GM12878 (cell line): ENCODE measurements around the gene HADH. TPM values are rescaled to one million over a fixed set of nuclear protein-coding genes. Genes with fewer than 3 reads are reported as not detected.

Experiments used
- ATAC-seq: fragments of 200-7000 bp; cut with Tn5 transposase; 3 replicates; pipeline ENCODE4 v1.9.1; 2020; ENCODE audit warnings: mild to moderate bottlenecking, moderate library complexity
- BruUV-seq: library from RNA; stranded (reverse); fragments of 400-500 nt; replicated peaks from 2 replicates; lab custom pipeline; 2021; lab: Mats Ljungman, UMichigan
- CTCF ChIA-PET: fragments of 300-600 bp; sonication (Branson Sonifier 250); formaldehyde crosslinking; extraction: SDS; loops from one replicate; lab custom pipeline; 2021; ENCODE audit warnings: inconsistent platforms; lab: Yijun Ruan, JAX
- POLR2A ChIA-PET: fragments of 350-600 bp; formaldehyde crosslinking; extraction: SDS; loops from one replicate; lab custom pipeline; 2021; ENCODE audit warnings: inconsistent platforms; lab: Charles Lee
- RAD21 ChIA-PET: fragments of 300-600 bp; sonication (Branson Sonifier 250); formaldehyde crosslinking; loops from one replicate; lab custom pipeline; 2023; ENCODE audit warnings: antibody characterized with exemption; ENCODE audit not compliant: unreplicated experiment; lab: Charles Lee
- SMC1A ChIA-PET: fragments of 300-600 bp; sonication (Branson Sonifier 250); formaldehyde crosslinking; loops from one replicate; lab custom pipeline; 2023; ENCODE audit not compliant: unreplicated experiment, uncharacterized antibody; lab: Charles Lee
- DNase-seq: peaks from one replicate; pipeline ENCODE4 v3.0.0-alpha.2; 2011; ENCODE audit warnings: low read depth, low spot score
- FAIRE-seq: peaks from 3 replicates; lab custom pipeline; 2011; peaks lifted over from hg19 to GRCh38; lab: Jason Lieb, UNC
- H2AFZ ChIP-seq: 2 replicates; pipeline ENCODE4 v1.6.0; 2011; ENCODE audit warnings: low read depth, low read length, control low read depth; ENCODE audit not compliant: control insufficient read depth
- H3K27ac ChIP-seq: 2 replicates; pipeline ENCODE4 v1.5.1; 2011; ENCODE audit warnings: control low read depth; ENCODE audit not compliant: control insufficient read depth, insufficient read depth
- H3K27me3 ChIP-seq, 2 experiments: replicated peaks in 1 of 2; 2 replicates each; pipeline versions ENCODE4 v1.6.0 to v1.6.1; 2011; ENCODE audit warnings: low read length in 1 of 2; ENCODE audit not compliant: control insufficient read depth in 2 of 2, insufficient read depth in 2 of 2
- H3K36me3 ChIP-seq, 2 experiments: 2 replicates each; pipeline ENCODE4 v1.5.1; 2011; ENCODE audit warnings: low read length in 1 of 2; ENCODE audit not compliant: control insufficient read depth in 2 of 2, insufficient read depth in 2 of 2
- H3K4me1 ChIP-seq: 2 replicates; pipeline ENCODE4 v1.6.1; 2011; ENCODE audit warnings: mild to moderate bottlenecking, low read length, moderate library complexity, mixed read lengths; ENCODE audit not compliant: control insufficient read depth, insufficient read depth
- H3K4me2 ChIP-seq: 2 replicates; pipeline ENCODE4 v1.6.0; 2011; ENCODE audit warnings: control low read depth; ENCODE audit not compliant: control insufficient read depth, insufficient read depth
- H3K4me3 ChIP-seq: fragments of 200-600 bp; sonication (generic); 2 replicates; pipeline ENCODE4 v1.5.1; 2016
- H3K79me2 ChIP-seq: 2 replicates; pipeline ENCODE4 v1.6.0; 2011; ENCODE audit warnings: low read length; ENCODE audit not compliant: control insufficient read depth, insufficient read depth
- H3K9ac ChIP-seq: 2 replicates; pipeline ENCODE4 v1.8.0; 2011; ENCODE audit warnings: low read length, control low read depth, mixed read lengths; ENCODE audit not compliant: control insufficient read depth, insufficient read depth
- H3K9me3 ChIP-seq: replicated peaks from 3 replicates; pipeline ENCODE4 v1.5.1; 2011; ENCODE audit warnings: mild to moderate bottlenecking, low read length; ENCODE audit not compliant: control insufficient read depth, insufficient read depth
- H4K20me1 ChIP-seq: 2 replicates; pipeline ENCODE4 v1.6.0; 2011; ENCODE audit not compliant: control insufficient read depth, insufficient read depth
- ASH2L ChIP-seq: fragments of 300-600, 200-600 bp; sonication (generic); IDR thresholded peaks from 2 replicates; pipeline ENCODE4 v1.6.1; 2017; ENCODE audit warnings: low read depth, mild to moderate bottlenecking, borderline replicate concordance
- BRCA1 ChIP-seq: IDR thresholded peaks from 2 replicates; pipeline ENCODE4 v1.6.1; 2011; ENCODE audit warnings: low read depth, low read length, improper control_type of control experiment
- CBX5 ChIP-seq: sonication (generic); IDR thresholded peaks from 2 replicates; pipeline ENCODE4 v1.6.1; 2016; ENCODE audit warnings: low read depth, moderate library complexity, mild to moderate bottlenecking, inconsistent platforms
- CEBPB ChIP-seq, 2 experiments: fragments of 150-350 bp in 1 of 2; IDR thresholded peaks; 2 replicates each; pipeline ENCODE4 v1.6.1; 2012 to 2014; ENCODE audit warnings: low read depth in 2 of 2, low read length in 2 of 2, borderline replicate concordance in 1 of 2, inconsistent platforms in 1 of 2
- CHD1 ChIP-seq: IDR thresholded peaks from 2 replicates; pipeline ENCODE4 v1.6.1; 2012; ENCODE audit warnings: low read depth, low read length, improper control_type of control experiment
- FOS ChIP-seq: IDR thresholded peaks from 3 replicates; pipeline ENCODE4 v1.6.1; 2011; ENCODE audit warnings: borderline replicate concordance; ENCODE audit not compliant: insufficient read length; ENCODE audit errors: extremely low read depth
- GATAD2B ChIP-seq: fragments of 450-650 bp; conservative IDR thresholded peaks from 2 replicates; pipeline ENCODE4 v1.6.1; 2017; ENCODE audit warnings: low read depth, mild to moderate bottlenecking, moderate library complexity
- JUND ChIP-seq: IDR thresholded peaks from 2 replicates; pipeline ENCODE4 v1.6.1; 2012; ENCODE audit warnings: low read depth, mild to moderate bottlenecking, low read length, improper control_type of control experiment, moderate library complexity
- LARP7 ChIP-seq: fragments of 450-650 bp; IDR thresholded peaks from 2 replicates; pipeline ENCODE4 v1.6.1; 2017; ENCODE audit warnings: mild to moderate bottlenecking
- MTA3 ChIP-seq: IDR thresholded peaks from 2 replicates; pipeline ENCODE4 v1.6.1; 2012; ENCODE audit warnings: low read length, inconsistent platforms, borderline replicate concordance
- NBN ChIP-seq: fragments of 450-650 bp; IDR thresholded peaks from 2 replicates; pipeline ENCODE4 v1.6.1; 2016
- NFXL1 ChIP-seq: fragments of 450-650 bp; IDR thresholded peaks from 2 replicates; pipeline ENCODE4 v1.6.1; 2017; ENCODE audit warnings: antibody characterized with exemption, mild to moderate bottlenecking, borderline replicate concordance
- NR2C1 ChIP-seq: fragments of 450-650 bp; IDR thresholded peaks from 2 replicates; pipeline ENCODE4 v1.6.1; 2017; ENCODE audit warnings: antibody characterized with exemption, mild to moderate bottlenecking, moderate library complexity
- NRF1 ChIP-seq: conservative IDR thresholded peaks from 2 replicates; pipeline ENCODE4 v1.6.1; 2011; ENCODE audit warnings: mild to moderate bottlenecking, low read depth, low read length, improper control_type of control experiment
- POLR2A ChIP-seq: IDR thresholded peaks from 2 replicates; pipeline ENCODE4 v1.6.1; 2011; ENCODE audit warnings: low read depth, mild to moderate bottlenecking, low read length
- SIN3A ChIP-seq: IDR thresholded peaks from 2 replicates; pipeline ENCODE4 v1.6.1; 2012; ENCODE audit warnings: low read depth, low read length, improper control_type of control experiment
- SIX5 ChIP-seq: IDR thresholded peaks from 2 replicates; pipeline ENCODE4 v1.6.1; 2011; ENCODE audit warnings: mild to moderate bottlenecking, low read depth, low read length, moderate library complexity; ENCODE audit not compliant: severe bottlenecking
- SMAD1 ChIP-seq: fragments of 450-650 bp; IDR thresholded peaks from 2 replicates; pipeline ENCODE4 v1.6.1; 2018; ENCODE audit warnings: mild to moderate bottlenecking, low read depth; ENCODE audit not compliant: partially characterized antibody
- SREBF2 ChIP-seq: IDR thresholded peaks from 2 replicates; pipeline ENCODE4 v1.6.1; 2012; ENCODE audit warnings: mild to moderate bottlenecking, low read length
- STAT1 ChIP-seq: fragments of 450-650 bp; conservative IDR thresholded peaks from 2 replicates; pipeline ENCODE4 v1.6.1; 2014; ENCODE audit warnings: antibody characterized with exemption, mild to moderate bottlenecking
- WGBS: methylation state at CpG from one replicate; pipeline ENCODE4 v1.1.6; 2016; ENCODE audit warnings: low lambda C conversion rate; ENCODE audit not compliant: insufficient replicate concordance, insufficient coverage; ENCODE audit errors: missing lambda C conversion rate; 5-methylcytosine and 5-hydroxymethylcytosine counted together
- in situ Hi-C: fragments of 300-500 bp; cut with MboI; formaldehyde crosslinking; loops from 9 replicates; pipeline ENCODE4 v1.14.3; 2018; ENCODE audit warnings: mixed read lengths
- intact Hi-C: fragments of 100-400 bp; cut with micrococcal nuclease; formaldehyde crosslinking; loops from one replicate; pipeline ENCODE4 v1.14.2; 2022; ENCODE audit not compliant: unreplicated experiment
- polyA plus RNA-seq, 11 experiments: library from polyadenylated mRNA; depleted of rRNA in 4 of 11; unstranded in 6 of 11; stranded (reverse) in 5 of 11; fragments of >200 nt; fragmentation: Nextera tagmentation in 4 of 11; fragmentation: Illumina TruSeq in 1 of 11; extraction: Ambion mirVana in 4 of 11; extraction: Trizol in 1 of 11; gene quantifications; 1 replicate in 1 of 11; 2 replicates in 10 of 11; pipeline versions ENCODE4 v1.2.1 to v1.2.3, GENCODE V29; 2011 to 2016; ENCODE audit warnings: inconsistent platforms in 2 of 11, missing spikeins in 2 of 11, low read depth in 1 of 11
- total RNA-seq, 4 experiments: library from RNA; depleted of rRNA in 3 of 4; stranded (reverse); fragments of >200 nt in 3 of 4; fragmentation: Illumina TruSeq in 1 of 4; extraction: Trizol in 1 of 4; gene quantifications; 2 replicates each; pipeline versions ENCODE4 v1.2.1 to v1.2.3, GENCODE V29; 2013 to 2021
- TF ChIP-seq, protein P1 (sequence below): fragments of 450-650 bp; IDR thresholded peaks from 2 replicates; pipeline ENCODE4 v1.6.1; 2014; ENCODE audit warnings: mild to moderate bottlenecking

Gene HADH
- total and polyA plus RNA-seq, 10 of the 15 experiments (the other 5 are each of a cell fraction or from before 2014, with no cell fraction given), result 20.3 to 97.9 (median 76.6) TPM

DNA sequence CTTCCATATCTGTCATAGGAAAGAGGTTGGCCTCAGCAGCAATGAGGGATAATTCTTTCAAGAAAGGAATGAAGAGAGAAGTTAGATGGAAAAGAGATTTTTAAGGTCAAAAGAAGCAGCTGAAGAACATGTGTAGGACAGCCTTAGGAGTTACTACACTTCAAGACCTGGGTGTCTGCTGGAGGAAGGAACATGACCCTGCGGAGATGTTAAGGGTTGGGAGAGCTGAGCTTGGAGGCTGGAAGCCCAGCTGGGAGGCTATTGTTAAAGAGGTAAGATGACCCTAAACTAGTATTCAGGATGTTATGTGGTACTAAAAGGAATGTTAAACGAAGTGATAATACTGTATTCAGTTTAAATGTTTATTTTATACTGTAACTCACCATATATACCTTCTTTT is 15.0 kb downstream of the HADH start:
- Histone ChIP-seq H2AFZ (no peak overlapping the region), H3K9ac (no peak overlapping the region), H4K20me1 (no peaks in the 10 kb centered on the region), H3K4me3 (no peak overlapping the region), H3K4me1 (no peaks in the 10 kb centered on the region), H3K36me3 (peaks cover 0 to 6% of the 10 kb centered on the region in 2 experiments; a peak in 1 of 4 replicates), H3K79me2 (no peaks in the 10 kb centered on the region), H3K9me3 (no peaks in the 10 kb centered on the region), H3K27ac (no peak overlapping the region), H3K27me3 (no peaks in the 10 kb centered on the region), H3K4me2 (no peak overlapping the region)
- POLR2A ChIA-PET, result interaction anchor here (1.0 kb wide), 1 partner anchor 10 kb away, joined by 6 read pairs; no protein-coding TSS in a partner anchor
- 100% methylated on average over 2 of the region's 2 CpGs for WGBS
- intact Hi-C loops, result no loop called here
- no peak for ATAC-seq
- RAD21 ChIA-PET, result interaction anchor here (1.3 to 2.0 kb wide), 3 partner anchors 11 to 14 kb away, joined by 4 to 7 read pairs (median 7); no protein-coding TSS in a partner anchor
- CTCF ChIA-PET, result interaction anchor here (0.8 to 2.4 kb wide), 5 partner anchors 9 to 19 kb away, joined by 3 to 6 read pairs (median 5); no protein-coding TSS in a partner anchor
- FAIRE-seq, result no peak
- TF ChIP-seq ASH2L (no peak), SIX5 (no peak), STAT1 (no peak), JUND (no peak), CBX5 (no peak), SREBF2 (no peak), NR2C1 (no peak)
- in situ Hi-C loops, result no loop called here
- DNase-seq, result no peak
- BruUV-seq, result no TSS peak
- SMC1A ChIA-PET, result interaction anchor here (1.1 to 3.9 kb wide), 2 partner anchors 9 to 12 kb away, joined by 3 to 31 read pairs; no protein-coding TSS in a partner anchor

DNA sequence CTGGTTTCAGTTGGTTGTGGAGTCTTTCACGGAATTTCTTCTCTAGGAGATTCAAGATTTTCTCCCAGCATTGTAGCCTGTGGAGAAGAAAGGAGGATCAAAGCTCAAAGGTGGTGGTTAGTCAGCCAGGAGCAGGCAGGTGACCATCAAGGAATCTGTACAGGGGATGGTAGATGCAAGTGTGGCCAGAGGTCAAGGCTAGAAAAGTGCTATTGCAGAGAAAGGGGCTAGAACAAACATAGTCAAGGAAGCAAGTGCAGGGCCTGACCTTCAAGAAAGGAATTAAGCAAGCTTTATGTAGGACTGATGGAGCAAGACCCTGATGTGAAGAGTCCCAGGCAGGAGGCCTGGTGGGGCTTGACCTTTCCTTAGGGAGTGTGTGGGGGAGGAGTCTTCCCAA is 16.1 kb downstream of the HADH start:
- Histone ChIP-seq H3K9me3 (no peaks in the 10 kb centered on the region), H4K20me1 (no peaks in the 10 kb centered on the region), H3K4me3 (no peak overlapping the region), H3K9ac (no peak overlapping the region), H3K4me1 (no peaks in the 10 kb centered on the region), H3K27me3 (no peaks in the 10 kb centered on the region), H3K36me3 (peaks cover 0 to 6% of the 10 kb centered on the region in 2 experiments; a peak in 1 of 4 replicates), H3K79me2 (no peaks in the 10 kb centered on the region), H2AFZ (no peak overlapping the region), H3K4me2 (no peak overlapping the region), H3K27ac (no peak overlapping the region)
- ATAC-seq (no peak), DNase-seq (no peak), FAIRE-seq (no peak)
- in situ Hi-C loops, result no loop called here
- 87% methylated on average over 1 of the region's 1 CpG for WGBS
- ChIA-PET POLR2A (no interaction called here), CTCF (interaction anchor here (1.8 kb wide), 1 partner anchor 13 kb away, joined by 6 read pairs; no protein-coding TSS in a partner anchor), RAD21 (interaction anchor here (0.7 to 1.0 kb wide), 2 partner anchors 13 to 567 kb away, joined by 4 read pairs; no protein-coding TSS in a partner anchor), SMC1A (interaction anchor here (1.5 kb wide), 1 partner anchor 14 kb away, joined by 3 read pairs; no protein-coding TSS in a partner anchor)
- BruUV-seq, result no TSS peak
- intact Hi-C loops, result no loop called here
- TF ChIP-seq NRF1, result no peak
- TF ChIP-seq CEBPB (IDR thresholded peaks at IDR 0.05; ENCODE audit: borderline replicate concordance in 1 of 2, low read depth in 2 of 2, low read length in 2 of 2), result no peak
- no peak for TF ChIP-seq LARP7
- no peak for TF ChIP-seq GATAD2B
- no peak for TF ChIP-seq BRCA1
- TF ChIP-seq CHD1, result no peak
- TF ChIP-seq SIN3A, result no peak
- no peak for TF ChIP-seq NFXL1
- TF ChIP-seq NBN, result no peak
- no peak for TF ChIP-seq MTA3
- TF ChIP-seq, protein P1, sequence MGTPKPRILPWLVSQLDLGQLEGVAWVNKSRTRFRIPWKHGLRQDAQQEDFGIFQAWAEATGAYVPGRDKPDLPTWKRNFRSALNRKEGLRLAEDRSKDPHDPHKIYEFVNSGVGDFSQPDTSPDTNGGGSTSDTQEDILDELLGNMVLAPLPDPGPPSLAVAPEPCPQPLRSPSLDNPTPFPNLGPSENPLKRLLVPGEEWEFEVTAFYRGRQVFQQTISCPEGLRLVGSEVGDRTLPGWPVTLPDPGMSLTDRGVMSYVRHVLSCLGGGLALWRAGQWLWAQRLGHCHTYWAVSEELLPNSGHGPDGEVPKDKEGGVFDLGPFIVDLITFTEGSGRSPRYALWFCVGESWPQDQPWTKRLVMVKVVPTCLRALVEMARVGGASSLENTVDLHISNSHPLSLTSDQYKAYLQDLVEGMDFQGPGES, result no peak
- TF ChIP-seq SMAD1, result no peak
- no peak for TF ChIP-seq FOS
- no peak for TF ChIP-seq POLR2A
